Stimulated activated CD4-positive, alpha-beta T cell treated with anti-CD3 and anti-CD28 coated beads, Interleukin-4, amount 100 ng/mL, for 4 hours (primary cell): ENCODE results near the gene COL4A1.
"Not testable (repeated sequence)": the region's sequence is repeated elsewhere in the genome, so short reads cannot be mapped to it uniquely, and the experiment has no call there.

ENCODE experiments used
- DNase-seq, 2 experiments: peaks; one replicate each; pipeline ENCODE4 v3.0.0-alpha.2; 2020

COL4A1 gene

GRCh38 chr13:110323172-110323891 is 16.4 kb upstream of the COL4A1 start:
- no peak for DNase-seq

- no peak for DNase-seq
Measured at GRCh38 chr13:110322828-110323171, 15.8 kb upstream of the COL4A1 start.

- no peak for DNase-seq
Measured at GRCh38 chr13:110322126-110322827, 15.3 kb upstream of the COL4A1 start.

GRCh38 chr13:110321573-110321972 is 14.6 kb upstream of the COL4A1 start:
- DNase-seq: not testable (repeated sequence)

GRCh38 chr13:110320645-110321044 is 13.7 kb upstream of the COL4A1 start:
- no peak for DNase-seq

GRCh38 chr13:110319774-110320509 is 13.0 kb upstream of the COL4A1 start:
- DNase-seq: peak in 1 of 2 experiments; percentile 34

- no peak for DNase-seq
Measured at GRCh38 chr13:110319397-110319773, 12.4 kb upstream of the COL4A1 start.

- no peak for DNase-seq
Measured at GRCh38 chr13:110318920-110319319, 12.0 kb upstream of the COL4A1 start.

GRCh38 chr13:110317496-110318195 is 10.7 kb upstream of the COL4A1 start:
- DNase-seq: no peak

- no peak for DNase-seq
Measured at GRCh38 chr13:110317093-110317492, 10.1 kb upstream of the COL4A1 start.

- no peak for DNase-seq
Measured at GRCh38 chr13:110316196-110316595, 9.2 kb upstream of the COL4A1 start.

- no peak for DNase-seq
Measured at GRCh38 chr13:110314516-110315245, 7.7 kb upstream of the COL4A1 start.

- not testable (repeated sequence) for DNase-seq
Measured at GRCh38 chr13:110313733-110314132, 6.8 kb upstream of the COL4A1 start.

- not testable (repeated sequence) for DNase-seq
Measured at GRCh38 chr13:110313261-110313660, 6.3 kb upstream of the COL4A1 start.

GRCh38 chr13:110312339-110313031 is 5.5 kb upstream of the COL4A1 start:
- DNase-seq: no peak

- no peak for DNase-seq
Measured at GRCh38 chr13:110311443-110312338, 4.7 kb upstream of the COL4A1 start.

- no peak for DNase-seq
Measured at GRCh38 chr13:110310541-110311442, 3.8 kb upstream of the COL4A1 start.

GRCh38 chr13:110309661-110310524 is 2.9 kb upstream of the COL4A1 start:
- no peak for DNase-seq
